HG02623 (cell line): Measurements from ENCODE around the gene ADRB2.

Experiments used
- ATAC-seq: cut with Tn5 transposase; IDR thresholded peaks from one replicate; pipeline ENCODE4 v1.9.1; 2021; ENCODE audit warnings: moderate library complexity; ENCODE audit not compliant: unreplicated experiment

Gene ADRB2

DNA sequence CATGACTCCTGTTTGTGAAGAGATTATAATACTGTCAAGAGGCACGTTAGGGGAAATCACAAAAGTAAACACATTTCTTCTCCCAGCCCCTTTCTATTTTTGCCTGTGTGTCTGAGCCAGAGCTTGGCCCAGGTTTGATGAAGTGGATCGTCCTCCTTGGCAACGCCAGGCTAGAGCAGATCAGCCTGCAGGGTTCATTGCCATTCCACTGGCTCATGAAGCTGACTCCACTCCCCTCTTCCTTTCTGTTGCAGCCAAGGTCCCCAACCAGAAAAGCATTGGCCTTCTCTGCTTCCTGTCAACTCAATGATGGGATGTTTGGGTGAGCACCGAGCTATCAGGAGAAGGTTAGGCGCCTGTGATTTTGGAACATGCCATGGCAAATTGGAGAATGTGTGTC is 3.3 kb downstream of the ADRB2 start:
- ATAC-seq = no peak

DNA sequence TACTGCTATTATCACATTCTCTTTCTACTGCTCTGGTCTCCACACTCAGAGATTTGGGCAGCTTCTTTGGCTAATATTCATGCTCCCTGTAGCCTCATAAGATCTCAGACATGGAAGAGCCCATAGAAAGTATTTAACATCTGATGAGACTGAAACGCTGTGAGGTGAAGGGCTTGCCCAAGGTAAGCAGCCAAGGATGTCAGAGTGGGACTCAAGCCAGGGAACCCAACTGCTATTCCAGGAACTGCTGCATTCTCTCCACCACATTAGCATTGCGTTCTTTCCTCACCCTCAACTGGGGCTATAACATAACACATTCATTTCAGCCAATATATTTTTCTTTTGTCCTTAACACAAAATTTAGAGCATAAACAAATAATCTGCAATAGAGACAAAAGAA is 3.8 kb downstream of the ADRB2 start:
- ATAC-seq = no peak

- peak; percentile 86 for ATAC-seq
Observed at GRCh38 chr5:148831590-148832565, 5.5 kb downstream of the ADRB2 start.

GRCh38 chr5:148833122-148833521 is 6.7 kb downstream of the ADRB2 start:
- no peak for ATAC-seq

DNA sequence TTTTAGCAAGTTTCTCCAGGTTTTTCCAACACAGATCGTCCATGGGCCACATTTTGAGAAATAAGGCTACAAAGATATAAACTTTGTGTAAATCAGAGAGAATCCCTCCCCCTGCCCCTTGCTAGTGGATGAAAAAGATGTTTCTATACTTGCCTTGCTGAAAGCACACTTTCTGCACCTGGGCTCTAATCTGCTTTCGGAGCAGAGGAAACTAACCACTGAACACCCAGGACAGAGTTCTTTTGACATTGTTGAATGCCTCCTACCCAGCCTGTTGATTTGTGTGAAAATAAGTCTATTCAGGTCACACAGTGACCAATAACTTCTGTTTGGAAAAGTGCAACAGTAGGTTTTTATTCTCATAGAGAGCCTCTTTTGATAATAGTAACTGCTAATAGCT is 7.5 kb downstream of the ADRB2 start:
- no peak for ATAC-seq

- peak; percentile 29 for ATAC-seq
Observed at GRCh38 chr5:148834689-148835088, 8.3 kb downstream of the ADRB2 start.

DNA sequence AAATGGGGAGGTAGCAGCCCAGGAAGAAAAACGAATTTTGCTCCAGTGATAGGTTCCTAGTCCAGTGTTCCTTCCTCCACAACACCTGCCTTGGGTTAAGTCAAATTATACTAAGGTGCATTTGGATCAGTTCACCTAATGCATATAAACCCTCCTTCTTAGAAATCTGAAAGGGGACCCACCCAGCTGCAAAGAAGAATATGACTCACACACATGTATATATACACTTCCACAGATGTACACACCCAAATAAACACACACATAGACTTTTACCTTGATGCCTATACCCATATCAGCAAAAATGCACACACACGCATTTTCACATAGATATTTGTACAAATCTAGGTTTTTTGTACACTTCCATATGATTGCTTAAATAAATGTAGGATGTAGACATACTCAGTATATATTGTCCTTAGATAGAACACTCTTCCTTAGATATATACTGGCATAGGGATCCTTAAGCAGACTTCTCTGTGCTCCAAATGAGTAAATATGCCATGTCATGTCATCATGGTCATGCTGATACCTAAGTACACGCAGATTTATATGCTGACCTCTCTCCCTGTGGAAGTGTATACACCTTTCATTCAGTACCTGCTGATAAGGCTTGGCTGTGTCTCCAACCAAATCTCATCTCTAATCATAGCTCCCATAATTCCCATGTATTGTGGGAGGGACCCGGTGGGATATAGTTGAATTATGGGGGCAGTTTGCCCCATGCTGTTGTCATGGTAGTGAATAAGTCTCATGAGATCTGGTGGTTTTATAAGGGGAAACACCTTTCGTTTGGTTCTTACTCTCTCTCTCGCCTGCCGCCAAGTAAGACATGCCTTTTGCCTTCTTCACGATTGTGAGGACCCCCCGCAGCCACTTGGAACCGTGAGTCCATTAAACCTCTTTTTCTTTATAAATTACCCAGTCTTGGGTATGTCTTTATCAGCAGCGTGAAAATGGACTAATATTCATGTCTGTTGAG is 10.2 kb downstream of the ADRB2 start:
- ATAC-seq = no peak

DNA sequence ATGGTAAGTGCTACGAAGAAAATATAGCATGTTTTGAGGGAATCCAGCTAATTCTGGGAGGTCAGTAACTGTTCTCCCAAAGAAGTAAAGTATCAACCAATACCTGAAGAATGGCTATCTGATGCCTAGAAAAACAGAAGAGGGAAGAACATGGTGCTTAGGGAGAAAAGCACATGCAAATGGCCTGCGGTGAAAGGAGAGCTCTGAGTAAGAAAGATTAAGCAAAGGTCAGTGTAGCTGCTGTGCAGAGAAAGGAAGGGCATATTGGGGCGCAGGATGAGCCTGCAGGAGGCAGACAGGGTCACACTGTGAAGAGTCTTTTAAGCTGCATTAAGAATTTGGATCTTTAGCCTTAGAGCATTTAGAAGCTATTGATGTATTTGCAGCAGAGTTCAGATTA is 11.0 kb downstream of the ADRB2 start:
- ATAC-seq = no peak

GRCh38 chr5:148838357-148838756 is 11.9 kb downstream of the ADRB2 start:
- ATAC-seq = no peak

DNA sequence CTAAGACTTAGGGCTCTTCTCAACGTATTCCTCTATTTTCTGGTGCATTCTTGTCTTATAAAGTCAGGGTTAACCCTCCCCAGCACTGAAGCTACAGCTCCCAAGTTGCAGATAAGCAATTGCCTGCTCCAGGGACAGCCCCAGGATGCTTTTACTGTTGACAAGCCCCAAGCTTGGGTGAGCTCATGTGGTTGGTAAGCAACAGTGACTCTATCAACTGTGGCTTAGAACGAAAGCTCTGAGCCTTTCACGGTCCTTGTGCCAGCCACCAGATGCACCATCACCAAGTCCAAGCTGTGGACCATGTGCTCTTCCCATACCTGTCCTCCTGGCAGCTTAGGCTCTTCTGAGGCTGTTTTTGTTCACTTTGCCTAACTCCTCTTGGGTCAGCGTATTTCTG is 13.5 kb downstream of the ADRB2 start:
- peak; percentile 54 for ATAC-seq

- no peak for ATAC-seq
Observed at GRCh38 chr5:148840531-148840930, 14.1 kb downstream of the ADRB2 start.

GRCh38 chr5:148841519-148841918 is 15.1 kb downstream of the ADRB2 start:
- no peak for ATAC-seq

DNA sequence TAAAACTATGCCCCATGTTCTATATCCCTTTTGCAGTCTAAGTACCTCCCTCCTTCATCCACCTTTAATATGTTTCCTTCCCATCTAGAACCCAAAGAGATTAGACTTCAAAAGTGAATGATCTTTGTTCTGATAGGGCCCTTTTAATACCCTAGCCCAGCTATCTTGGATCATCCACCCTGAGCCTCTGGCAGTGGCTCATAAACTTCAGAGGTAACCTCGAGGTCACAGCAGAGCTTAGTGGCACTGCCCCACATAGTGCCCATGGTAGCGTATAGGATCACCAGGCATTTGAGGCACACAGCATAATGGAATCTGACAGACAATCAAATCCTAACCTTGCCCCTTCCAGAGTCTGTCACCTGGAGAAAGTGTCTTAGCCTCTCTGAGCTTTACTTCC is 15.8 kb downstream of the ADRB2 start:
- no peak for ATAC-seq

DNA sequence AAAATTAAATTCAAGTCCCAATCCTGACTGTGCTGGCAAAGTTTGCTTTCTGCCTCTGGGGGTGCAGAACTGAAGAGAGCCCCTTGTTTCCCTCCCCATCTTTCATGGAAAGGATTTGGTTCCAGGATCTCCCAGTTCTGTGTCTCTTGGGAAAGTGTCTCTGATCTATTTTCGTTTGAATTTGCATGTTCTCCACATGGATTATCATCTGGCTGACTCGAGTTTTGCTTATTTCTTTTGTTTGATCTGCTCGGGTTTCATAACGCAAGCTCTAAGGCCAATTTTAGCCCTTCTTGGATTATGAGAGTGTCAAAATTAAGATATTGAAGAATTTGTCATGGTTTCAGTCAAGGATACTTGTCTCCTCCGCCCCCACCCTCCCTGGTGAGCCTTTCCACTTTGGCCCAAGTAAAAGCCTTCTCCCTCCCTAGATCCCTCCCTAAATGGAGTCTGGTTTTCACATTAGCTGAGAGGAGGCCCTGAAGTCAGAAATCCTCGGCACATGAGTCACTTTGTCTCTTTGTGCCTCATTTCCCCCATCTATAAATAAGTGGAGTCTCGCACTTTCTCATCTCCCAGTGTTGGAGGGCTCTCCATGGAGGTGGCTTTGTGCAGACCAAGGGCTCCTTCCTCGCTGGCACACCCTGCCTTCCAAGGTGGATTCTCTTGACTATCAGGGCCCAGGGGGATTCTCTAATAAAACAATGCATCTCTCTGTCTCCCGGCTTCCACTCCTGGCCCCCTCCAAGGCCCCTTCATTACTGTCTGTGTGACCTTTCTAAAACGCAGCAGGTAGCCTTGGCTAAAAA is 17.3 kb downstream of the ADRB2 start:
- no peak for ATAC-seq

- ATAC-seq = no peak
Observed at GRCh38 chr5:148844433-148845280, 18.2 kb downstream of the ADRB2 start.

DNA sequence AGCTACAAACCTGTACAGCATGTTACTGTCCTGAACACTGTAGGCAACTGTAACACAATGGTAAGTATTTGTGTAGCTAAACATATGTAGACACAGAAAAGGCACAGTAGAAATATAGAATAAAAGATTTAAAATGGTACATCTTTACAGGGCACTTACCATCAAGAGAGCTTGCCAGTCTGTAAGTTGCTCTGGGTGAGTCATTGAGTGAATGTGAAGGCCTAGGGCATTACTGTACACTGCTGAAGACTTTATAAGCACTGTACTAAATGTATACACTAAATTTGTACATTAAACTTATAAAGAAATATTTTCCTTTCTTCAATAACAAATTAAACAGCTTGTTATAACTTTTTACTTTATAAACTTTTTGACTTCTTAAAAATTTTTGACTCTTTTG is 20.5 kb downstream of the ADRB2 start:
- ATAC-seq = no peak

- no peak for ATAC-seq
Observed at GRCh38 chr5:148847456-148847855, 21.0 kb downstream of the ADRB2 start.

GRCh38 chr5:148848393-148849031 is 22.1 kb downstream of the ADRB2 start:
- no peak for ATAC-seq

DNA sequence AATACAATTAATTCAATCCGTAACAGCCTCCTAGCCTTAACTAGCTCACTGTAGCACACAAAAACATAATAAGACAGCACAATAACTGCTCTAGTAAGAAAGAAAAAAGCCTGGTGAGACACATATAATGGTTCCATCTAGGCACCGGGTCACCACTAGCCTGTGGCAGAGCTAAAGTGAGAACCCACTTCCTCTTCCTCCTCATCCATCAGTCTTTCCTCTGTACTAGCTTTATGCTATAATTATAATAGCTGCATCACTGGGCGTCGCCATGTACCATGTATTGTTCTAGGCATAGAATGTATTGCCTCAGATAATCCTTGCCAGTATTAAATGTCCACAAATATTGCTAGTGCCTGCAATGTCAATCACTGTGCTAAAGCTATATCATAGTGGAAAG is 23.1 kb downstream of the ADRB2 start:
- no peak for ATAC-seq
